Esophagus muscularis mucosa (tissue), 3 donors: ENCODE results near the gene ZFHX3.

ENCODE experiments used
- CTCF ChIP-seq, 3 experiments: fragments of 200-600 bp in 2 of 3; fragments of 450-650 bp in 1 of 3; sonication (generic) in 2 of 3; IDR thresholded peaks; one replicate each; pipeline ENCODE4 v1.5.1; 2017 to 2019; ENCODE audit warnings: antibody characterized with exemption in 3 of 3, mild to moderate bottlenecking in 2 of 3, moderate library complexity in 1 of 3
- POLR2A ChIP-seq: fragments of 450-650 bp; IDR thresholded peaks from one replicate; pipeline ENCODE4 v1.6.1; 2017; ENCODE audit warnings: antibody characterized with exemption, moderate library complexity, mild to moderate bottlenecking, low read depth

- TF ChIP-seq POLR2A (no peak), CTCF (IDR thresholded peaks at IDR 0.05) (no peak)
Observed at GRCh38 chr16:73058616-73059409, 10.9 kb upstream of the ZFHX3 start.
